NCI-H2227 (cell line): ENCODE results near the gene EHD1.
"Not testable (repeated sequence)": the region's sequence is repeated elsewhere in the genome, so short reads cannot be mapped to it uniquely, and the experiment has no call there.

Source experiments
- DNase-seq: peaks from one replicate; lab custom pipeline; 2025; ENCODE audit not compliant: unreplicated experiment; lab: John Stamatoyannopoulos, UW

The EHD1 gene

GRCh38 chr11:64859542-64860414, 18.6 kb downstream of the EHD1 start:
- DNase-seq = no peak

GRCh38 chr11:64858467-64859263, 19.8 kb downstream of the EHD1 start:
- no peak for DNase-seq

- no peak for DNase-seq
Observed at GRCh38 chr11:64857485-64857884, 20.9 kb downstream of the EHD1 start.

- DNase-seq = no peak
Observed at GRCh38 chr11:64856382-64857227, 21.8 kb downstream of the EHD1 start.

GRCh38 chr11:64855596-64856304, 22.7 kb downstream of the EHD1 start:
- DNase-seq = no peak

GRCh38 chr11:64854534-64855502, 23.6 kb downstream of the EHD1 start:
- DNase-seq = no peak

GRCh38 chr11:64854157-64854533, 24.3 kb downstream of the EHD1 start:
- no peak for DNase-seq

GRCh38 chr11:64853709-64854108, 24.7 kb downstream of the EHD1 start:
- no peak for DNase-seq

- no peak for DNase-seq
Observed at GRCh38 chr11:64852804-64853509, 25.5 kb downstream of the EHD1 start.

GRCh38 chr11:64851831-64852351, 26.5 kb downstream of the EHD1 start:
- DNase-seq = no peak

- no peak for DNase-seq
Observed at GRCh38 chr11:64850979-64851567, 27.3 kb downstream of the EHD1 start.

GRCh38 chr11:64849598-64850356, 28.6 kb downstream of the EHD1 start:
- no peak for DNase-seq

- no peak for DNase-seq
Observed at GRCh38 chr11:64848826-64849597, 29.4 kb downstream of the EHD1 start.

GRCh38 chr11:64848214-64848825, 30.1 kb downstream of the EHD1 start:
- no peak for DNase-seq

- peak; percentile 96 for DNase-seq
Observed at GRCh38 chr11:64846998-64847666, 31.3 kb downstream of the EHD1 start.

GRCh38 chr11:64845776-64846129, 32.7 kb downstream of the EHD1 start:
- not testable (repeated sequence) for DNase-seq
